OCI-LY1 (cell line): ENCODE results near the gene DCBLD2.

Source experiments
- H2AFZ ChIP-seq: fragments of 200-600 bp; sonication (generic), shearing (Covaris generic); 2 replicates; pipeline ENCODE4 v1.6.0; 2014; ENCODE audit warnings: antibody characterized with exemption, mild to moderate bottlenecking, low read length
- H3F3A ChIP-seq: fragments of 200-600 bp; sonication (generic), shearing (Covaris generic); 2 replicates; pipeline ENCODE4 v1.6.0; 2014; ENCODE audit warnings: mild to moderate bottlenecking, antibody characterized with exemption, low read length, moderate library complexity; ENCODE audit not compliant: insufficient read depth
- H3K27ac ChIP-seq: fragments of 200-600 bp; sonication (generic); 2 replicates; pipeline ENCODE4 v1.5.1; 2014; ENCODE audit warnings: low read length, mixed run types, mild to moderate bottlenecking, low read depth; ENCODE audit not compliant: poor library complexity, severe bottlenecking
- H3K27me3 ChIP-seq: fragments of 200-600 bp; sonication (generic); 2 replicates; pipeline ENCODE4 v1.6.0; 2014; ENCODE audit warnings: antibody characterized with exemption, mild to moderate bottlenecking, low read length, moderate library complexity; ENCODE audit not compliant: insufficient read depth
- H3K36me3 ChIP-seq: fragments of 200-600 bp; sonication (generic); 2 replicates; pipeline ENCODE4 v1.6.1; 2014; ENCODE audit warnings: mild to moderate bottlenecking, antibody characterized with exemption, low read length, moderate library complexity, mixed read lengths; ENCODE audit not compliant: insufficient read depth
- H3K4me1 ChIP-seq: fragments of 200-600 bp; sonication (generic); 2 replicates; pipeline ENCODE4 v1.5.1; 2014; ENCODE audit warnings: mild to moderate bottlenecking, low read length, moderate library complexity; ENCODE audit not compliant: insufficient read depth, severe bottlenecking
- H3K4me2 ChIP-seq: fragments of 200-600 bp; sonication (generic), shearing (Covaris generic); 2 replicates; pipeline ENCODE4 v1.6.1; 2014; ENCODE audit warnings: low read length
- H3K4me3 ChIP-seq: fragments of 200-600 bp; sonication (generic); 2 replicates; pipeline ENCODE4 v1.5.1; 2014; ENCODE audit warnings: low read length, low read depth, mild to moderate bottlenecking, mixed read lengths; ENCODE audit not compliant: poor library complexity, severe bottlenecking
- H3K79me2 ChIP-seq: fragments of 200-600 bp; shearing (Covaris generic); 2 replicates; pipeline ENCODE4 v1.6.1; 2016; ENCODE audit warnings: mixed run types, low read length, mixed read lengths; ENCODE audit not compliant: insufficient read depth
- H3K9ac ChIP-seq: fragments of 200-600 bp; sonication (generic), shearing (Covaris generic); 2 replicates; pipeline ENCODE4 v1.6.1; 2014; ENCODE audit warnings: mild to moderate bottlenecking, low read length, mixed read lengths
- H3K9me2 ChIP-seq: fragments of 200-600 bp; sonication (generic), shearing (Covaris generic); 2 replicates; pipeline ENCODE4 v1.6.1; 2014; ENCODE audit warnings: low read depth, mild to moderate bottlenecking, low read length, mixed read lengths
- H3K9me3 ChIP-seq: fragments of 200-600 bp; shearing (Covaris generic); 2 replicates; pipeline ENCODE4 v1.6.1; 2014; ENCODE audit warnings: low read length, mixed read lengths
- H4K20me1 ChIP-seq: fragments of 200-600 bp; sonication (generic), shearing (Covaris generic); 2 replicates; pipeline ENCODE4 v1.6.0; 2016; ENCODE audit warnings: mild to moderate bottlenecking, low read length; ENCODE audit not compliant: insufficient read depth
- EZH2 ChIP-seq: fragments of 200-600 bp; sonication (generic), shearing (Covaris generic); IDR thresholded peaks from 2 replicates; pipeline ENCODE4 v1.8.0; 2017; ENCODE audit warnings: borderline replicate concordance, mixed run types, mild to moderate bottlenecking, antibody characterized with exemption, low read length, moderate library complexity, mixed read lengths
- TF ChIP-seq, protein P1 (sequence below): fragments of 200-600 bp; sonication (generic), shearing (Covaris generic); IDR thresholded peaks from 2 replicates; pipeline ENCODE4 v1.5.1; 2017; ENCODE audit warnings: mild to moderate bottlenecking, antibody characterized with exemption, low read length, moderate library complexity, mixed read lengths

DCBLD2 gene

DNA sequence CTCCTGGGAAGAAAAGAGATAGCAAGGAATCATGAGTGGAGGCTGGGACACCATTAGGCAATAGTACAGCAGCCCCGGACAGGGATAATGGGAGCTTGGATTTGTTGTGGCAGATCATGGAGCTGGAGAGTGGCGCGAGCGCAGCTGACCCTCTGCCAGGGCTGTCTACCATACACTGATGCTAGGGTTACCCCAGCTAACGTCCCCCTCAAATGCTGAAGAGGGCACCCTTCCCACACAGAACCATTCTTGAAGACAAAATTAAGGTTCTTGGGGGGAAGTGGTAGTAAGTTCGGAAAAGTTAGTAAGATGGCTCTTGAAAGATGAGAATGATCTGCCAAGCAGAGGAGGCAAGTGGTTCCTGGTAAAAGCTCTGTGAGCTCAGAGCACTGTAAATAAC, 77.2 kb downstream of the DCBLD2 start:
- Histone ChIP-seq H3K9me2 (no peaks in the 10 kb centered on the region), H3K9me3 (no peaks in the 10 kb centered on the region), H3K27ac (no peak overlapping the region), H3K4me2 (no peak overlapping the region), H3K9ac (no peak overlapping the region), H3K36me3 (no peaks in the 10 kb centered on the region), H4K20me1 (no peaks in the 10 kb centered on the region), H3K79me2 (no peaks in the 10 kb centered on the region), H3F3A (no peaks in the 10 kb centered on the region), H2AFZ (no peak overlapping the region), H3K27me3 (no peaks in the 10 kb centered on the region), H3K4me1 (no peaks in the 10 kb centered on the region), H3K4me3 (no peak overlapping the region)
- no peak for TF ChIP-seq EZH2
- TF ChIP-seq, protein P1, sequence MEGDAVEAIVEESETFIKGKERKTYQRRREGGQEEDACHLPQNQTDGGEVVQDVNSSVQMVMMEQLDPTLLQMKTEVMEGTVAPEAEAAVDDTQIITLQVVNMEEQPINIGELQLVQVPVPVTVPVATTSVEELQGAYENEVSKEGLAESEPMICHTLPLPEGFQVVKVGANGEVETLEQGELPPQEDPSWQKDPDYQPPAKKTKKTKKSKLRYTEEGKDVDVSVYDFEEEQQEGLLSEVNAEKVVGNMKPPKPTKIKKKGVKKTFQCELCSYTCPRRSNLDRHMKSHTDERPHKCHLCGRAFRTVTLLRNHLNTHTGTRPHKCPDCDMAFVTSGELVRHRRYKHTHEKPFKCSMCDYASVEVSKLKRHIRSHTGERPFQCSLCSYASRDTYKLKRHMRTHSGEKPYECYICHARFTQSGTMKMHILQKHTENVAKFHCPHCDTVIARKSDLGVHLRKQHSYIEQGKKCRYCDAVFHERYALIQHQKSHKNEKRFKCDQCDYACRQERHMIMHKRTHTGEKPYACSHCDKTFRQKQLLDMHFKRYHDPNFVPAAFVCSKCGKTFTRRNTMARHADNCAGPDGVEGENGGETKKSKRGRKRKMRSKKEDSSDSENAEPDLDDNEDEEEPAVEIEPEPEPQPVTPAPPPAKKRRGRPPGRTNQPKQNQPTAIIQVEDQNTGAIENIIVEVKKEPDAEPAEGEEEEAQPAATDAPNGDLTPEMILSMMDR: no peak

DNA sequence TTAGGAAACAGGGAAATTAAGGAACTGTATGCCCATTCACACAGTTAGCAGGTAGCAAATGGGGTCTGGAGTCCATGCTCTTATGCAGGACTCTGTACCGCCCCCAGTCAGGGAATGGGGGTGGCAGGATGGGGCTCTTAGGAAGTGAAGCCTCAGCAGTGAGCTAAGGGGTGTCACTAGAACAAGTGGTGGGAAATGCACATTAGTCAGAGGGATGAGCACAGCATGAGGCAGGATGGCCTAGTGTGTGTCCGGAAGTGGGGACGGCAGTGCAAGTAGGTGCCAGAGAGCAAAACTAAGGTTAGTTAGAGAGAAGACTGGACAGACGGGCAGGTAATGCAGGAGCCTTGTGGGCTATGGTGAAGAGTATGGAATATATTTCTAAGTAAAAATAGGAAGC, 77.7 kb downstream of the DCBLD2 start:
- Histone ChIP-seq H2AFZ (no peak overlapping the region), H3F3A (no peaks in the 10 kb centered on the region)

DNA sequence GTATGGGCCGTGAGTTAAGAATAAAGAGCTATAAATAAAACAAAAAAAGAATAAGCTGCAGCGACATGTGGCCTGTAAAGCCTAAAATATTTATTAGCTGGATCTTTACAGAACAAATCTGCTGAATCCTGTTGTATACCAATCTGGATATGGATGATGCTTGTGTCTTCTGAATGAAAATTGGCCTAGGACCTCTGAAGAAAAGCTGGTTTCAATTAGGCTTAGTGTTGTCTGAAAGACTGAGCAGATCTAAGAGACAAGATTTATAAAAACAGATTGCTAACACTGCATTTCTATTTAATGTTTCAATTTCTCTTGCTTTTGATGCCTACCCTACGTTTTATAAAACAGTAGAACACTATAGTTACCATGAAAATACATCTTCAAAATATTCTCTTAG, 80.4 kb downstream of the DCBLD2 start:
- no peaks in the 10 kb centered on the region for H3K79me2 ChIP-seq
- H3K27ac ChIP-seq: no peak overlapping the region
- TF ChIP-seq EZH2: no peak
- TF ChIP-seq, protein P1: no peak
- no peaks in the 10 kb centered on the region for H4K20me1 ChIP-seq
- H3K4me3 ChIP-seq: no peak overlapping the region
- no peaks in the 10 kb centered on the region for H3K9me3 ChIP-seq
- H3K4me2 ChIP-seq: no peak overlapping the region
- H3K27me3 ChIP-seq: no peaks in the 10 kb centered on the region
- H2AFZ ChIP-seq: no peak overlapping the region
- H3K36me3 ChIP-seq: no peaks in the 10 kb centered on the region
- no peaks in the 10 kb centered on the region for H3K9me2 ChIP-seq
- H3K9ac ChIP-seq: no peak overlapping the region
- no peaks in the 10 kb centered on the region for H3F3A ChIP-seq
- no peaks in the 10 kb centered on the region for H3K4me1 ChIP-seq

More for the DNA sequence above, 77.7 kb downstream of the DCBLD2 start:
- no peak overlapping the region for H3K4me3 ChIP-seq
- no peaks in the 10 kb centered on the region for H3K36me3 ChIP-seq
- no peaks in the 10 kb centered on the region for H3K27me3 ChIP-seq
- no peaks in the 10 kb centered on the region for H3K9me3 ChIP-seq
- H3K27ac ChIP-seq: no peak overlapping the region
- no peak overlapping the region for H3K4me2 ChIP-seq
- no peaks in the 10 kb centered on the region for H3K79me2 ChIP-seq
- no peaks in the 10 kb centered on the region for H3K4me1 ChIP-seq
- TF ChIP-seq EZH2: no peak
- TF ChIP-seq, protein P1: no peak
- no peaks in the 10 kb centered on the region for H4K20me1 ChIP-seq
- H3K9me2 ChIP-seq: no peaks in the 10 kb centered on the region
- no peak overlapping the region for H3K9ac ChIP-seq
